ENCODE results near the gene DUS3L.

DUS3L gene

GRCh38 chr19:5822181-5822844 is 31.4 kb upstream of the DUS3L start:
- no peak for DNase-seq (ENCODE audit: low read depth)

- no peak for DNase-seq (ENCODE audit: low read depth)
Observed at GRCh38 chr19:5821521-5822180, 30.7 kb upstream of the DUS3L start.

DNA sequence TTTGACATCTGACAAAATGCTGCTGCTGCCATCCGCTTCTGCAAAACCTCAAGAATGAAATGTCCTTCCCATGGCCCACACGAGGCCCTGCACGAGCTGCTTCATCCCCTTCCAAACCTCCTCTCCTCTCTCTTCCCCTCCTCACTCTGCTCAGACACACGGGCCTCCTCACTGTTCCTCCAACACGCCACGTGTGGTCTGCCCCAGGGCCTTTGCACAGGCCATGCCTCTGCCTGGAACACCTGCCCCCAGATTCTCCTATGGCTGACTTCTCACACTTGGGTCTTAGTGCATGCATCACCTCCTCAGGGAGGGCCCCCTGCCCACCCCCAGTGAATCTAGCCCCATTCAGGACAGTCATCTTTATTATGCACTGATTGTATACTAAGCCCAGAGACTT is 29.8 kb upstream of the DUS3L start:
- no peak for DNase-seq (ENCODE audit: low read depth)

DNA sequence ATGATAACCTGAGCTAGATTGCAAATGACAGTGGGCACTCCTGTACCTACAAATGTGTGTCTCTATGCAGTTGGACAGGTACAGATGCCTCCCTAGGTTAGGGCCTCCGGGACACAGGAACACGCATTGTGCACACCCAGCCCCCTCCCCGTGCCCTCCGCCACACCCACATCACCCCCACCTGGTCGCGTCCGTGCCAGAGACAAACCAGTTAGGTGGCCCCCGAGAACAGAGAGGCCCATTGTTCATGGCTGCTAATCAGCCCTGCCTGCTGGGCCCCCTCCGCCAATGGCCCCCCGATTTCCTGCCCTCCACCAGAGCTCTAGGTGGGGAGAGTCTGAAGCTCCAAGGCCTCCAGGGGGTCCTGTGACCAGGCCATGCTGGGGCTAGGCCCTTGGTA is 27.6 kb upstream of the DUS3L start:
- DNase-seq (ENCODE audit: low read depth) = no peak

GRCh38 chr19:5817218-5817617 is 26.3 kb upstream of the DUS3L start:
- DNase-seq (ENCODE audit: low read depth) = no peak

GRCh38 chr19:5814852-5815246 is 23.9 kb upstream of the DUS3L start:
- no peak for DNase-seq (ENCODE audit: low read depth)

- no peak for DNase-seq (ENCODE audit: low read depth)
Observed at GRCh38 chr19:5814123-5814851, 23.3 kb upstream of the DUS3L start.

GRCh38 chr19:5811117-5811516 is 20.2 kb upstream of the DUS3L start:
- no peak for DNase-seq (ENCODE audit: low read depth)

- DNase-seq (ENCODE audit: low read depth) = no peak
Observed at GRCh38 chr19:5809469-5809868, 18.5 kb upstream of the DUS3L start.

DNA sequence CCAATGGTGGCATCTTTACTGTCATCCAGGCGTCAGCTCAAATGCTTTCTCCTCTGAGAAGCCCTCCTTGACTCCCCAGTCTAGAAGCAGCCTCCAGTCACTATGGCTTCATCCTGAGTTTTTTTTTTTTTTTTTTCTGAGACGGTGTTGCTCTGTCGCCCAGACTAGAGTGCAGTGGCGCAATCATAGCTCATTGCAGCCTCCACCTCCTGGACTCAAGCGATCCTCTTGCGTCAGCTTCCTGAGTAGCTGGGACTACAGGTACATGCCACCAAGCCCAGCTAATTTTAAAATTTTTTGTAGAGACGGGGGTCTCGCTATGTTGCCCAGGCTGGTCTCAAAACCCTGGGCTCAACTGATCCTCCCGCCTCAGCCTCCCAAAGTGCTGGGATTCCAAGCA is 18.1 kb upstream of the DUS3L start:
- DNase-seq (ENCODE audit: low read depth) = no peak

DNA sequence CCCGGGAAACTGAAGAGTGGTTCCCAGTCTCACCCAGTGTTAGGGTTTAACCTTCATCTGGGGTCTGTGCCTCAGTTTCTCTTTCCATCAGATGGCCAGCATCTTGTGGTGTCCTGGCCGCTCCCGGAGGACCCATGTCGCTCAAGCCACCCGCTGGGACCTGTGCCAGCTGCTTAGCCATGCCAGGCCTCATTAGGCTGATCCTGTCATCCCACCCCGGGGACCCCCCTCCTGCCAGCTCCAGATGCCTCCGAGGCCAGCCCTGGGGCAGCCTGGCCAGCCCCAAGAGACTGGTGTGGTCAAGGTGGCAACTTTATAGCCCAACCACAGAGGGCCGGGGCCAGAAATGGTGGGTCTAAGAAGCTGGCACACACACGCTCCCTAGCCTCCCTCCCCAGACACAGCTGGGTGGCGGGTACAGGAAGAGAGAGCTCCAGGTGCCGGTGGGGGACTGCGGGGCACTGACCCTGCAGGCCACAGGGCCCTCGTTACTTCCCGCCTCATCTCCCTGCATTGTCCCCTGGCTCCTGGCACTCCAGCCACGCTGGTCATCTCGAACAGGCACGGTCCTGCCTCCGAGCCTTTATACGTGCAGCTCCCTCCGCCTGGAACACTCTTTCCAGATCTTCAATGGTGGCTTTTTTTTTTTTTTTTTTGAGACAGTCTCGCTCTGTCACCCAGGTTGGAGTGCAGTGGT is 17.3 kb upstream of the DUS3L start:
- DNase-seq (ENCODE audit: low read depth) = no peak

GRCh38 chr19:5806905-5807304 is 15.9 kb upstream of the DUS3L start:
- no peak for DNase-seq (ENCODE audit: low read depth)

GRCh38 chr19:5806133-5806489 is 15.1 kb upstream of the DUS3L start:
- no peak for DNase-seq (ENCODE audit: low read depth)

GRCh38 chr19:5805462-5806132 is 14.6 kb upstream of the DUS3L start:
- peak; percentile 57 for DNase-seq (ENCODE audit: low read depth)

DNA sequence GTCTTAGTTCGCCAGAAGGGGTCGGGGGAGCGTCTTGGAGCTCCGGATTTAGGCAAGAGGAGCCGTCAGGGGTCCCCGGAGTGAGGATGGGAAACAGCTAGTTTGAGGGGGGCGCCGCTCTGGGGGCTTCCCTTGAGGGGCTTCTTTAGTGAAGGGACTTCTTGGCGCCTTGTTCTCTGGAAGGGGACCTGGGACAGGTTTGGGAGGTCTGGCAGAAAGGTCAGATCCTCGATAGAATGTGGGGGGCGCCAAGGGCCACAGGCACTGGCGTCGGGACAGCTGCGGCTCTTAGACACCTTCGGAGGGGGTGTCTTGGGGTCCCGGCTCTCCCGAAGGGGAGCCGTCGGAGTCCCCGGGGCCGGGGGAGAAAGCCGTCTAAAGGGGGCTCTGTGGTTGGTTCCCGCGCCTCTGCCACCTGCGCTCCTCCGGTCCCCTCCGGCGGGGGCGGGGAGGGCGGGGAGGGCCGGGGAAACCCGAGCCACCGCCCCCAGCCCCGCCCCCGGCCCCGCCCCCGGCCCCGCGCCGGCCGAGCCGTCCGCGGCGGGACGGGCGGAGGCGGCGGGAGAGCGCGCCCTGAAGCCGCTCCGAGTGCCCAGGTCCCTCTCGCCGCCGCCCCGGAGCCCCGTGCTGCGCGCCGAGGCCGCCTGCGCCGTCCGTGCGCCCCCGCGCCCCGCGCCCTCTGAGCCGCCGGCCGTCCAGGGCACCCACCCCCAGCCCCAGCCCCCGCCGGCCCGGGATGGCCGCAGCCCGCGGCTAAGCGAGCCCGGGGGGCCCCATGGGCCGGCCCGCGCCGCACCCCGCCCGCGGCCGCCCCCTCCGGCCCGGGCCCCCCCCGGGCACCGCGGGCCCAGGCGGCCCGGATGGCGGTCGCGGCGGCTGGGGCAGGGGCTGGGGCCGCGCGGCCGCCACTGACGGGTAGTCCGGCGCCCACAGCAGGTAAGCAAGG is 13.8 kb upstream of the DUS3L start, which contains the start of gene NRTN:
Gene NRTN, plus strand, starts transcription at position 552 of the 946 bp plus-strand sequence. CDS start 19,099 bp downstream, outside the sequence.
- DNase-seq (ENCODE audit: low read depth) = no peak

DNA sequence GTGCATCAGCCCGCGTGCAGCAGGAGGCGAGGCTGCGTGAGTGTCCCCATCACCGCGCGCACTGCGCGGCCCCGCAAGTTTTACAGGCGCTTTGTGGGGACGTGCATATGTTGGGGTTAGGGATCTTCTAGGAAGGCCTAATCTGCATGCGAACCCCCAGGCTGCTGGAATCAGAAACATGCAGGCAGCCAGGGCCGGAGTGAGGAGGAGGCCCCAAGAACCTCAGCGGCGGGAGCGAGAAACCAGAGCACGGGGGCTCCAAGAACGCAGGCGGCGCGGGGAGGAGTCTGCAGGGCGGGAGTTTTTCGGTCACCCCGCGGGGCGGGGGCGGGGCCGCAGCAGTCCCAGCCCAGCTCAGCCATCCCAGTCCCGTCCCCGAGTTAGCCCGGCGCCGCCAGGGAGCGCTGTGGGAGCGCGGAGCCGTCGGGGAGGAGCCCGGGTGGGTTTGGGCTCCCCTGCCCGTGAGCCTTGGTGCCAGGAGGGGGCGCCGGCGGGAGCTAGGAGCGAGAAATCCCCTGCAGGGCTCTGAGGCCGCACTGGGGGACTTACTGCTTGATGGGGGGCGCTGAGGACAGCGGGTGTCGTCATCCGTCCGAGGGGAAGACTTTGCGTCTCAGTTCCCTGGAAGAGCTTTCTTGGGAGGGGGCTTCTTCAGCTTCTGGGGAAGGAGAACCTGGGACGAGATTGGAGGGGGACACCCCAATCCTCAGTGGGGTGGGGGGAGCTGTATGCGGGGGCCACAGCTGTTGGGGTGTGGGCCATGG is 13.0 kb upstream of the DUS3L start:
- DNase-seq (ENCODE audit: low read depth) = peak; percentile 85

- no peak for DNase-seq (ENCODE audit: low read depth)
Observed at GRCh38 chr19:5803441-5803751, 12.4 kb upstream of the DUS3L start.

DNA sequence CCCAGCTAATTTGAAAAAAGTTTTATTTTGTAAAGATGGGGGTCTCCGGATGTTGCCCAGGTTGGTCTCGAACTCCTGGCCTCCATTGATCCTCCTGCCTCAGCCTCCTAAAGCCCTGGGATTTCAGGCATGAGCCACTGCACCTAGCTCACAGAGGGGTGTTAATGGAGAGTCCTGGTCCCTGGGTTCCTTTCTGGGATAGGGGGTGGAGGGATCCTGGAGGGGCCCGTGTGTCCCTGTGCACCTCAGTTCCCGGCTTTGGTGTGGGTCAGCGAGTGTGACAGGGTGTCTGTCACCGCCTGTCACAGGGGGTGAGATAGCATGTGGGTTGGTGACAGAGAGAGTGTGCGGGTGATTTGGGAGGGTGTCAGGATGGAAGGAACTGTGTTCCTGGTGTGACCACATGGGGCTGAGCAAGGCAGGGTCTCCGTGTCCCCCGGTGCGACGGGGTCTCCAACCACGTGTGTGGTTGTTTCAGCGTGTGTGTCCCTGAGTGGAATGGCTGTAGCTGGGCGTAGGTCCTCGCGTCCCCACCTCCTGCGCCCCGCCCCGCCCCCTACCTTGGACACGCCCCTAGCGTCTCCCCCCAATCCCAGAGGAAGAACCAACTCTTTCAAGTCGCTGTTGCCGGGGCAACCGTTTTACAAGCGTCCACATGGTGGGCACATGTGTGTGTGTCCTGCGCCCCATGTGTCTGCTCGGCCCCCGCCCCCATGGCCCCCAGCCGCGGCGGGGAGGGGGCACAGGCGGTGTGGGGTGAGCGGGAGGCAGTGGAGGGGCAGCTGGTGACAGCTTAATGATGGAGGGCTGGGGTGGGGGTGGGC is 11.0 kb upstream of the DUS3L start:
- DNase-seq (ENCODE audit: low read depth) = peak; percentile 52

All from EH (cell line).